NCI-H2171 (cell line): Measurements from ENCODE around the gene MAPKAPK2.

ENCODE experiments used
- DNase-seq: peaks from one replicate; lab custom pipeline; 2025; lab: John Stamatoyannopoulos, UW

The MAPKAPK2 gene

GRCh38 chr1:206684003-206684402, 702 bp upstream of the MAPKAPK2 start:
- DNase-seq, result no peak

DNA sequence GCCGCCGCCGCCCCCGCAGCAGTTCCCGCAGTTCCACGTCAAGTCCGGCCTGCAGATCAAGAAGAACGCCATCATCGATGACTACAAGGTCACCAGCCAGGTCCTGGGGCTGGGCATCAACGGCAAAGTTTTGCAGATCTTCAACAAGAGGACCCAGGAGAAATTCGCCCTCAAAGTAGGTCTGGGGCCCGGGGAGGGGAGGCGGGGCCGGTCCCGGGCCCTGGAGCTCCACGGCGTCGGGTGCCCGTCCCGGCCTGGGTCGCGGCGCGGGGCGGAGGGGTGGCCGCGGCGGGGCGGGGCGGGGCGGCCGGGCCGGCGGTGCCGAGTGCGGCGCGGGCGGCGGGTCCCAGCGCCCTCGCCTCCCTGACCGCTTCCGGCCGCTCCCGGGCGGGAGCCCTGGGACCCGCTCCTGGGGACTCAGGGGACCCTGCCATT, 646 bp downstream of the MAPKAPK2 start:
- DNase-seq, result no peak

GRCh38 chr1:206685769-206686477, 1.2 kb downstream of the MAPKAPK2 start:
- DNase-seq, result no peak

DNA sequence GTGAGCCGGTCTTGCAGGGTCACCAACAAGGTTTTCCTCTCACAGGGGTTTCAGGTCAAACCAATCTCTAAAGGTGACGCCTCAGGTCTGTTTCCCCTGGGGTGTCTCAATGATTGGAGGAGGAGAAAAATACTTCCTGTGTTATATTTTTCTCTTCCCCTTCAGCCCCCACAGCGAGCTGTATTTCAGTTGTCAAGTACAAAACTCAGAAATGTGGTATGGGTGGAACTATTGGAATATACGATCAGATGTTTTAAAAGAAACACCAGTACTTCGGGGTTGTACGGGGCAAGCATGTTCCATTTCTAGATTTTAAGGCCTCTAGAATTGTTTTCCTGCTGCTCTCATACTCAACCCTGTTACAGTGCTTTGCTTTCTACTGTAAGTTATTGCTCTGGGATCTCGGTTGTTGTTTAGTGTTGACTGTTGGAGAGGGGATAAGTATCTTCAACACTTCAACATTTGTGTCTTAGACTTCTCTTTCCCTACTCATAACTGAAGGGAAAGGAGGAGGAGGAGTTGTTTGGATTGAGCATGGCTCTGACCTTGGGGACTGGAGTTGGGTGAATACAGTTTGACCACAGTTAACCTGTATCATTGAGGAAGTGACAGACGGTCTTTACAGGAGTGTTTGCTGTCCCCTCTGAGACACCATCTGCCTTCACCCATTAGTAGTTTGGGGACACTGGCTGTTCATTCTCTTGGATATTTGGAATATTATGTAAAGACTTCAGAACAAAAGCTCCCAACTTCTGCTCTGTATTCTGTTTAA, 2.0 kb downstream of the MAPKAPK2 start:
- no peak for DNase-seq

DNA sequence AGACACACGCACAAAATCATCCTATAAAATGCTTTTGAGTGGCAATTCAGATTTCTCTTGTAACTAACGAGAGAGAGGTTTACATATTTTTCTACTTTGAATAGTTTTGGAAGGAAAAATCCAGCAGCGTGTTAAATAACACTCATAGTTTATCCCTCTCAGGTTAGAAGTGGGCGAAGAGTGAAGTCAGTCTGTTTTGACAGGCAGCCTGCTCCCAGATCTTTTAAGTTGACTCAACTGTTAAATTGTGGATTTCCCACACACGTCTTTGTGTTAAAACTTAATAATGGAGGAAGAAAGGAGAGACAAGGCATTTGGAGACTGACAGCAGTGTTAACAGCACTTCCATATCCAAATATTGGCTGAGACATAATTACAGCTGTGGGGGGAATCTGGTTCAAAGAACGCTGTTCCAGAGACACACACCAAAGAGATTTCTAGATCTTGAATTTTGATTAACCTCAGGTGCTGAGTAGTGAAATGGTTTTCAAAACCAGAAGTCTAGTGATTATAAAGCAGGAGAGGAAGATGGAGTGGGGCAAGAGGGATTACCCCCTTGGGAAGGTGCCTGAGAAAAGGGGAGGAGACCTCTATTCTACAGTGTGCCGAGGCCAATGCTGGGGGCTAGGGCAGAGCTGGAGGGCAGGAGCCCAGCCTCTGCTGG, 2.7 kb downstream of the MAPKAPK2 start:
- no peak for DNase-seq

GRCh38 chr1:206687915-206688442, 3.3 kb downstream of the MAPKAPK2 start:
- DNase-seq, result no peak

GRCh38 chr1:206690516-206690915, 5.8 kb downstream of the MAPKAPK2 start:
- no peak for DNase-seq

- no peak for DNase-seq
Measured at GRCh38 chr1:206691604-206692003, 6.9 kb downstream of the MAPKAPK2 start.

- no peak for DNase-seq
Measured at GRCh38 chr1:206693029-206693428, 8.3 kb downstream of the MAPKAPK2 start.

GRCh38 chr1:206693592-206693991, 8.9 kb downstream of the MAPKAPK2 start:
- DNase-seq, result no peak

GRCh38 chr1:206694171-206695124, 9.7 kb downstream of the MAPKAPK2 start:
- DNase-seq, result no peak

DNA sequence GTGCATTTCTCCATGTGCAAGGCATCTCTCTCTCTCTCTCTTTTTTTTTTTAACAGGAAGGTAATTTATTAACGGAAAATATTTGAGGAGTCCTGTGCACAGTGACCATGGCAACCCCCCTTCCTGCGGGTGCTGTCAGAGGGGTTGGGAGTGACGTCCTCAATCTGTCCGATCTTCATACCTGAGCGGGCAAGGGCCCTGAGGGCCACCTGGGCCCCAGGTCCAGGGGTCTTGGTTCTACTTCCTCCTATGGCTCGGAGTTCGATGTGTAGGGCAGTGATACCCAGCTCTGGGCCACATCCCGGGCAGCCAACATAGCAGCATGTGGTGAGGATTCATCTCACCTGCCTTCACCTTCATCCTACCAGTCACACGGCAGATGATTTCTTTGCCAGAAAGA, 11.0 kb downstream of the MAPKAPK2 start:
- no peak for DNase-seq

GRCh38 chr1:206696812-206697585, 12.3 kb downstream of the MAPKAPK2 start:
- DNase-seq, result no peak

- no peak for DNase-seq
Measured at GRCh38 chr1:206698011-206698410, 13.3 kb downstream of the MAPKAPK2 start.

DNA sequence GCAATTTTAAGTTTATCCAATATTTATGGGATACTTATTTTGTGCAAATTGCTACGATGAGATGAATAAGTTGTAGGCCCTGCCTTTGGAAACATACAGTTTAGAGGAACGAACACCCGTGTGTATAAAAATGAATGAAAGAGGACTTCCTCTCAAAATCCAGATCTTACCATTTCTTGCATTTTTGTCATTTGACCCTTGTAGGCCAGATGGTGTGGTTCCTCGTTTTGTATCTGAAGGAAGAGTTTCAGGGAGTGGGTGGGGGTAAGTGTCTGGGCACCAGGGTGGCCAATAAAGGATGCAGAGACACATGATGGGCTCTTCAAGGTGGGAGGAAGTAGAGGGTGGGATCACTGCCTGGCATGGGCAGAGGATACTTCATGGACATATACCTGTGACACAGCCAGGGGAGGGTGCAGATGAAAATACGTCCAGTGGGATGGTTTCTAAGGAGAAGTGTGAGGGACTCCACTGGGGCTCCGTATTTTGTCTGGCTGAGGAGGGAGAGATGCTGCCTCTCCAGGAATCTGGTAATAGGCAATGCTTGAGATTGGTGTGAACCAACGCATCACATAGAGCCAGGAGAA, 14.4 kb downstream of the MAPKAPK2 start:
- no peak for DNase-seq

DNA sequence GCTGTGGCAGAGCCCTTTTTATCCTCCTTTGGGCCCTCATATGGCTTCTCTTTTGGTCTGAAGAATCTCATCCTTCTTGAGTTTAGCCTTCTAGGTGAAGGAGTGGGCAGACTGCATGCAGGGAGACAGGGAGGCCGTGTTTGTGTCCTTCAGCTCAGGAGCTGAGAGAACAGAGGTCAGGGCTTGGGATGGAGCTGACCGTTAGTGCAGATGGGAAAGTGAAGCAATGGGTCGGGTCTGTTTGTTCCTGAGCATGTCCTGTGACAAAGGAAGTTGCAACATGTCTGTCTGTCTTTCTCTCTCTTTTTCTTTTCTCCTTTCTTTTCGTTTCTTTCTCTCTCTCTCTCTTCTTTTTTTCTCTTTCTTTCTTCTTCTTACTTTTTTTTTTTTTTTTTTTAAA, 14.9 kb downstream of the MAPKAPK2 start:
- DNase-seq, result no peak

GRCh38 chr1:206700445-206701036, 15.8 kb downstream of the MAPKAPK2 start:
- peak; percentile 73 for DNase-seq

DNA sequence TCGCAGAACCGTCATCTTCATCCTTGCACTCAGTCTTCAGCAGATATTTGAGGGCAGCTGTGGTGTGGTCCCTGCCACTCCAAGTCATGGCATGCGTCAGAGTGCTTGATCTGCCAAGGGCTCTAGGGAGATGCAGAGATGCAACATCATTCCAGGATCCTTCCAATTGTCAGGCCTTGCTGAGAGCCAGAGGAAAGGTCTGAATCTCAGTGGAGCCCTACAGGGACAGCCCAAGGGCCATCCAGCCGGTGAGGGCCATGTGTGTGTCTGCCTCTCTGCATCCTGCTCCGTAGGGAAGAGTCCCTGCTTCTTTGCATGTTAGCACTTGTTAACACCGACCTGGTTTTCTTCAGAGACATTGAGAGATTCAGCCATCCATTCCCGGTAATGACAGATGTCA, 17.6 kb downstream of the MAPKAPK2 start:
- no peak for DNase-seq

GRCh38 chr1:206702803-206703202, 18.1 kb downstream of the MAPKAPK2 start:
- no peak for DNase-seq

GRCh38 chr1:206703661-206704060, 19.0 kb downstream of the MAPKAPK2 start:
- DNase-seq, result no peak
